RWPE2 (cell line): ENCODE results near the gene CMAS.
"Not testable (repeated sequence)": the region's sequence is repeated elsewhere in the genome, so short reads cannot be mapped to it uniquely, and the experiment has no call there.

Source experiments
- ATAC-seq: fragments of 200-7000 bp; cut with Tn5 transposase; 3 replicates; pipeline ENCODE4 v1.9.1; 2021; ENCODE audit warnings: low read depth
- DNase-seq: peaks from one replicate; pipeline ENCODE4 v3.0.0-alpha.2; 2020; ENCODE audit warnings: low spot score
- H3K27ac ChIP-seq: fragments of 450-650 bp; 2 replicates; pipeline ENCODE4 v1.5.1; 2017; ENCODE audit warnings: mild to moderate bottlenecking; ENCODE audit not compliant: poor library complexity, severe bottlenecking
- H3K27me3 ChIP-seq: fragments of 250-450 bp; sonication (Bioruptor Pico); 2 replicates; pipeline ENCODE4 v1.5.1; 2021; ENCODE audit warnings: mild to moderate bottlenecking, moderate library complexity; ENCODE audit not compliant: insufficient read depth, poor library complexity, severe bottlenecking
- H3K36me3 ChIP-seq: fragments of 250-450 bp; sonication (Bioruptor Pico); 2 replicates; pipeline ENCODE4 v1.5.1; 2020; ENCODE audit warnings: low read depth, mild to moderate bottlenecking, moderate library complexity
- H3K4me1 ChIP-seq: fragments of 250-450 bp; sonication (Bioruptor Pico); 2 replicates; pipeline ENCODE4 v1.5.1; 2021; ENCODE audit warnings: mild to moderate bottlenecking, moderate library complexity; ENCODE audit not compliant: insufficient read depth, poor library complexity, severe bottlenecking
- H3K4me3 ChIP-seq: fragments of 250-450 bp; sonication (Bioruptor Pico); 2 replicates; pipeline ENCODE4 v1.5.1; 2021; ENCODE audit warnings: mild to moderate bottlenecking, moderate library complexity; ENCODE audit not compliant: severe bottlenecking
- H3K9me3 ChIP-seq: fragments of 250-450 bp; sonication (Bioruptor Pico); 2 replicates; pipeline ENCODE4 v1.5.1; 2021; ENCODE audit warnings: mild to moderate bottlenecking, moderate library complexity; ENCODE audit not compliant: severe bottlenecking
- CTCF ChIP-seq: fragments of 450-650 bp; IDR thresholded peaks from one replicate; pipeline ENCODE4 v1.5.1; 2017; ENCODE audit warnings: mild to moderate bottlenecking, moderate library complexity; ENCODE audit not compliant: poor library complexity, severe bottlenecking

CMAS gene

GRCh38 chr12:22051114-22051698 lies 5.2 kb downstream of the CMAS start:
- H3K36me3 ChIP-seq, result no peaks in the 10 kb centered on the region; the same call in 1 of the 2 replicates
- no peaks in the 10 kb centered on the region for H3K4me1 ChIP-seq
- no peak for DNase-seq
- no peak for ATAC-seq
- H3K4me3 ChIP-seq, result no peak overlapping the region
- TF ChIP-seq CTCF, result no peak
- no peak overlapping the region for H3K27ac ChIP-seq
- H3K27me3 ChIP-seq, result no peaks in the 10 kb centered on the region
- no peaks in the 10 kb centered on the region for H3K9me3 ChIP-seq

- not testable (repeated sequence) for H3K27ac ChIP-seq, H3K4me1 ChIP-seq, H3K27me3 ChIP-seq, ATAC-seq, H3K36me3 ChIP-seq, H3K9me3 ChIP-seq, H3K4me3 ChIP-seq, DNase-seq
Measured at GRCh38 chr12:22052994-22053393, 7.0 kb downstream of the CMAS start.

- no peak for TF ChIP-seq CTCF
- Histone ChIP-seq H3K27ac (no peak overlapping the region), H3K36me3 (peaks cover under 1% of the 10 kb centered on the region; the same call in 1 of the 2 replicates), H3K4me3 (no peak overlapping the region), H3K4me1 (no peaks in the 10 kb centered on the region), H3K9me3 (no peaks in the 10 kb centered on the region), H3K27me3 (no peaks in the 10 kb centered on the region)
- ATAC-seq, result no peak
- DNase-seq, result no peak
Measured at GRCh38 chr12:22054155-22054554, 8.1 kb downstream of the CMAS start.

- Histone ChIP-seq H3K4me1 (no peaks in the 10 kb centered on the region), H3K4me3 (no peak overlapping the region), H3K9me3 (no peaks in the 10 kb centered on the region), H3K27me3 (no peaks in the 10 kb centered on the region), H3K27ac (no peak overlapping the region), H3K36me3 (peaks cover 13% of the 10 kb centered on the region)
- no peak for TF ChIP-seq CTCF
- DNase-seq (no peak), ATAC-seq (no peak)
Measured at GRCh38 chr12:22056607-22057006, 10.6 kb downstream of the CMAS start.

GRCh38 chr12:22059976-22060647 lies 14.1 kb downstream of the CMAS start:
- TF ChIP-seq CTCF, result no peak
- ATAC-seq (no peak), DNase-seq (no peak)
- Histone ChIP-seq H3K27me3 (no peaks in the 10 kb centered on the region), H3K4me3 (no peak overlapping the region), H3K9me3 (no peaks in the 10 kb centered on the region), H3K36me3 (peaks cover 13% of the 10 kb centered on the region), H3K27ac (no peak overlapping the region), H3K4me1 (no peaks in the 10 kb centered on the region)
